Muscle of arm (tissue), 12 donors: Measurements from ENCODE around the gene RAD51D. TPM values are rescaled to one million over a fixed set of nuclear protein-coding genes. Genes with fewer than 3 reads are reported as not detected.
"Not testable (repeated sequence)": the region's sequence is repeated elsewhere in the genome, so short reads cannot be mapped to it uniquely, and the experiment has no call there.

Source experiments
- DNase-seq: peaks from one replicate; pipeline ENCODE4 v3.0.0-alpha.2; 2013
- polyA plus RNA-seq, 12 donors: library from polyadenylated mRNA; unstranded; fragments of 120-200 nt; gene quantifications; one replicate each; pipeline ENCODE4 v1.2.1, GENCODE V29; 2013; ENCODE audit not compliant: insufficient read length in 12 of 12

Gene RAD51D
- polyA plus RNA-seq, 12 donors: 4.9 to 9.6 (median 6.0) TPM; not detected in 1

GRCh38 chr17:35073183-35073790 is 46.4 kb downstream of the RAD51D start:
- DNase-seq: no peak

GRCh38 chr17:35069311-35069710 is 50.3 kb downstream of the RAD51D start:
- no peak for DNase-seq

- no peak for DNase-seq
Observed at GRCh38 chr17:35068249-35068648, 51.4 kb downstream of the RAD51D start.

- no peak for DNase-seq
Observed at GRCh38 chr17:35065880-35066279, 53.8 kb downstream of the RAD51D start.

GRCh38 chr17:35064516-35065215 is 55.0 kb downstream of the RAD51D start:
- DNase-seq: no peak

- DNase-seq: peak; percentile 56
Observed at GRCh38 chr17:35063514-35064223, 56.0 kb downstream of the RAD51D start, which contains the start of gene RFFL. TSS of gene RFFL (minus strand) at chr17:35063707. CDS start at chr17:35026553, 37,154 bp downstream.

GRCh38 chr17:35062308-35062707 is 57.4 kb downstream of the RAD51D start:
- DNase-seq: no peak

GRCh38 chr17:35057332-35057915 is 62.2 kb downstream of the RAD51D start:
- DNase-seq: no peak

- no peak for DNase-seq
Observed at GRCh38 chr17:35056013-35056412, 63.6 kb downstream of the RAD51D start.

GRCh38 chr17:35053204-35053603 is 66.5 kb downstream of the RAD51D start:
- DNase-seq: no peak

- no peak for DNase-seq
Observed at GRCh38 chr17:35052780-35053179, 66.9 kb downstream of the RAD51D start.

- no peak for DNase-seq
Observed at GRCh38 chr17:35052241-35052610, 67.4 kb downstream of the RAD51D start.

- DNase-seq: peak; percentile 30
Observed at GRCh38 chr17:35051579-35052240, 68.0 kb downstream of the RAD51D start.

GRCh38 chr17:35051183-35051578 is 68.5 kb downstream of the RAD51D start:
- peak; percentile 10 for DNase-seq

GRCh38 chr17:35050170-35050569 is 69.5 kb downstream of the RAD51D start:
- no peak for DNase-seq

- no peak for DNase-seq
Observed at GRCh38 chr17:35048685-35049379, 70.8 kb downstream of the RAD51D start.

- DNase-seq: peak; percentile 11
Observed at GRCh38 chr17:35046740-35047283, 72.8 kb downstream of the RAD51D start.

- no peak for DNase-seq
Observed at GRCh38 chr17:35046245-35046644, 73.4 kb downstream of the RAD51D start.

- not testable (repeated sequence) for DNase-seq
Observed at GRCh38 chr17:35045458-35045979, 74.1 kb downstream of the RAD51D start.

GRCh38 chr17:35044181-35044580 is 75.5 kb downstream of the RAD51D start:
- DNase-seq: no peak
